Ascending aorta (tissue), 2 donors: ENCODE data around the gene LTN1. TPM values are rescaled to one million over a fixed set of nuclear protein-coding genes. Genes with fewer than 3 reads are reported as not detected.

ENCODE experiments used
- DNase-seq, 2 donors: peaks; one replicate each; pipeline ENCODE4 v3.0.0-alpha.2; 2019; ENCODE audit warnings: low spot score in 2 of 2
- H3K27ac ChIP-seq, 2 donors: fragments of 200-600 bp; sonication (generic); one replicate each; pipeline ENCODE4 v1.5.1; 2016 to 2017; ENCODE audit warnings: mild to moderate bottlenecking in 1 of 2
- H3K27me3 ChIP-seq: fragments of 200-600 bp; sonication (generic); one replicate; pipeline ENCODE4 v1.5.1; 2017
- H3K36me3 ChIP-seq, 2 donors: fragments of 200-600 bp; sonication (generic); one replicate each; pipeline ENCODE4 v1.5.1; 2016
- H3K4me1 ChIP-seq, 2 donors: fragments of 200-600 bp; sonication (generic); one replicate each; pipeline ENCODE4 v1.5.1; 2016 to 2017; ENCODE audit warnings: mild to moderate bottlenecking in 1 of 2
- H3K4me3 ChIP-seq, 2 donors: fragments of 200-600 bp; sonication (generic); one replicate each; pipeline ENCODE4 v1.5.1; 2016 to 2017; ENCODE audit warnings: mild to moderate bottlenecking in 1 of 2
- H3K9me3 ChIP-seq, 2 donors: fragments of 200-600 bp; sonication (generic); one replicate each; pipeline ENCODE4 v1.5.1; 2016
- CTCF ChIP-seq, 3 experiments: fragments of 200-600 bp in 2 of 3; fragments of 450-650 bp in 1 of 3; sonication (generic) in 2 of 3; IDR thresholded peaks; one replicate each; pipeline ENCODE4 v1.5.1; 2016 to 2019; ENCODE audit warnings: antibody characterized with exemption in 3 of 3, mild to moderate bottlenecking in 1 of 3, moderate library complexity in 1 of 3
- intact Hi-C: fragments of 100-400 bp; cut with DNase I; formaldehyde crosslinking; loops from one replicate; pipeline ENCODE4 v1.15.1; 2023
- total RNA-seq: library from RNA; depleted of rRNA; stranded (reverse); fragments of >200 nt; gene quantifications from one replicate; pipeline ENCODE4 v1.1.0, GENCODE V29; 2016

Gene LTN1
- total RNA-seq, 1 donor from 2014 or later: 5.6 TPM

DNA sequence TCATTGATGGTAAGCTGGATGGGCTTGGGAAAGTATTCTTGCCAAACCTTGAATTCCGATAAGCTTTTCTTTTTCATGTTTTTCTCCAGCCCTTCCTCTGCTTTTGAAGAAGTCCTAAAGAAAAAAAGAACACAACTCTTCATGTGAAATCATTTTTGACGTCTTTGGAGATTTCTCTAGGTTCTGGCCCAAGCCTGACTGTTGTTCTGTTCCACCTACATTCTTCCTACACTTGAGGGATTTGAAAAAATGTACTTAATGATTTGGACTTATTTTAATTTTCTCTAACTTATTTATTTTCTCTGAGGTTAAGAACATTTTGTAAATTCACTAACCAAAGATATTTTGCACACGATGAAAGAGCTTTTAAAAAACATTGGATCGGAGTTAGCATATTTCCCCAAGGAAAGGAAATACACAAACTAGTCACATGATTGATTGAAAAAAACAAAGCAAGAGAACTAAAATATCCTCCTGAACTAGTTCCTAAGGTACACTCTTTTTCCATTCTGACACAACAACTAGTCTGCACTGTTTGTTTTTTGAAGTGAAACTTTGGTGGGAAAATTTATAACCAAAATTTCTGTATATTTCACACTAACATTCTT lies 82.3 kb downstream of the LTN1 start:
- DNase-seq: no peak
- Histone ChIP-seq H3K36me3 (no peaks in the 10 kb centered on the region), H3K27me3 (no peaks in the 10 kb centered on the region), H3K27ac (peak overlapping the region; percentile 73 to 80), H3K9me3 (no peaks in the 10 kb centered on the region), H3K4me1 (peaks cover 0 to 21% of the 10 kb centered on the region in 2 donors), H3K4me3 (peak overlapping the region in 1 of 2 donors; percentile 7)
- TF ChIP-seq CTCF (IDR thresholded peaks at IDR 0.05): no peak
- intact Hi-C loops: loop anchor here (10.0 kb wide), 1 partner anchor 276 kb away; no protein-coding TSS in a partner anchor

- no peaks in the 10 kb centered on the region for H3K9me3 ChIP-seq
- H3K4me1 ChIP-seq: peaks cover 3 to 30% of the 10 kb centered on the region in 2 donors
These were observed 84.3 kb downstream of the LTN1 start for GRCh38 chr21:28908351-28908750.

GRCh38 chr21:28906841-28907240 lies 85.8 kb downstream of the LTN1 start:
- DNase-seq: no peak
- no peaks in the 10 kb centered on the region for H3K27me3 ChIP-seq
- TF ChIP-seq CTCF (IDR thresholded peaks at IDR 0.05): no peak
- intact Hi-C loops: no loop called here
- H3K4me3 ChIP-seq: no peak overlapping the region
- H3K27ac ChIP-seq: no peak overlapping the region
- H3K4me1 ChIP-seq: peaks cover 3 to 28% of the 10 kb centered on the region in 2 donors
- H3K9me3 ChIP-seq: no peaks in the 10 kb centered on the region
- no peaks in the 10 kb centered on the region for H3K36me3 ChIP-seq

More at GRCh38 chr21:28908351-28908750, 84.3 kb downstream of the LTN1 start:
- Histone ChIP-seq H3K36me3 (no peaks in the 10 kb centered on the region), H3K27ac (no peak overlapping the region), H3K27me3 (no peaks in the 10 kb centered on the region), H3K4me3 (no peak overlapping the region)
- intact Hi-C loops: no loop called here
- no peak for TF ChIP-seq CTCF (IDR thresholded peaks at IDR 0.05)
- no peak for DNase-seq

- no peak for TF ChIP-seq CTCF (IDR thresholded peaks at IDR 0.05)
- Histone ChIP-seq H3K9me3 (no peaks in the 10 kb centered on the region), H3K4me3 (no peak overlapping the region), H3K27ac (no peak overlapping the region), H3K4me1 (peaks cover 3 to 27% of the 10 kb centered on the region in 2 donors), H3K36me3 (no peaks in the 10 kb centered on the region), H3K27me3 (no peaks in the 10 kb centered on the region)
- intact Hi-C loops: no loop called here
- DNase-seq: no peak
These were observed 86.4 kb downstream of the LTN1 start for GRCh38 chr21:28906236-28906635.

DNA sequence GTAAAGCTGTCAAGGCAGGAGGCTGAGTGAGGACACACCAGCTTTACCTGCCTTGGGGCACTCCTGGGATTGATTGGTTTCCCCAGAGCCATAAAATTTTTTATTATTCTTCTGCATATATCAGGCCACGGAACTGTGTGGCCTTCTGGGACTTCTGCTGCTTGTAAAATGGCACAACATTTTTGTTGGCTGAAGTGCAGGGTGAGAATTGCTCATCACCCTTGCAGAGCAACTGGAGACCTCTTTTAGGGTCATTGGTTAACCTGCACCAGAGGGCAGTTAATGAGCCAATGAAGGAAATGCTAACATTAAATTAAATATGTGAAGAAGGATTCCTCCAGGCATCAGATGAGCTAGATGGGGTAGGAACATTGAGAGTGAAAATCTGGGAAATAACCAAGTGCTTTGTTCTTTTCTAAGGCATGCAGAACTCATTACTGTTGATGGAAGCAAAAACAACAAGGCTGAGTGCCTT lies 87.7 kb downstream of the LTN1 start:
- Histone ChIP-seq H3K4me3 (no peak overlapping the region), H3K9me3 (no peaks in the 10 kb centered on the region), H3K36me3 (no peaks in the 10 kb centered on the region), H3K4me1 (peaks cover 3 to 27% of the 10 kb centered on the region in 2 donors), H3K27ac (no peak overlapping the region), H3K27me3 (no peaks in the 10 kb centered on the region)
- no peak for TF ChIP-seq CTCF (IDR thresholded peaks at IDR 0.05)
- intact Hi-C loops: no loop called here
- DNase-seq: no peak
